ENCODE measurements around the gene SYNJ1. TPM values are rescaled to one million over a fixed set of nuclear protein-coding genes. Genes with fewer than 3 reads are reported as not detected.

Gene SYNJ1
- total and polyA plus RNA-seq, 2 of the 13 experiments (the other 11 are each of a cell fraction or from before 2014, with no cell fraction given), result 2.0 to 2.7 TPM

DNA sequence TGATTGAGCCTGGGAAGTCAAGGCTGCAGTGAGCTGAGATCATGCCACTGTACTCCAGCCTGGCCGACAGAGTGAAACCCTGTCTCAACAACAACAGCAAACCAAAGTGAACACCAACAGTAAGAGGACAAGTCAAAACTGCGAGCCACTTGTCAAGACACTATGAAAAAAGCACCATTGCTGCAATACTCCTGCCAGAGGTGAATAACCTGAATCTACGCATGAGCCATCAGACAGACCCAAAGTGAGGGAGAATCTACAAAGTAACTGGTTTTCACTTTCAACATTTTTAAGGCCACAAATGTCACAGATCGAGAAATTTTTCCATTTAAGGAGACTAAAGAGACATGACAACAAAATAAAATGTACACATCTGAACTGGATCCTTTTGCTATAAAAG is 21.9 kb downstream of the SYNJ1 start:
- in situ Hi-C loops (cut with HindIII; ENCODE audit: extremely low pct_ligation_motif_present, low pct_unique_long_range_greater_than_20kb), result no loop called here
- Histone ChIP-seq H3K9ac (ENCODE audit: insufficient read depth, low read depth, low read length) (no peak overlapping the region), H3K36me3 (replicated peaks in 1 of 2; ENCODE audit: control insufficient read depth in 1 of 2, insufficient read depth in 2 of 2, low read length in 2 of 2) (no peaks in the 10 kb centered on the region), H3K9me3 (ENCODE audit: low read length) (no peaks in the 10 kb centered on the region), H3K79me2 (ENCODE audit: insufficient read depth, low read length) (no peaks in the 10 kb centered on the region), H3K27me3 (ENCODE audit: control insufficient read depth in 1 of 2, insufficient read depth in 2 of 2, low read length in 2 of 2) (no peaks in the 10 kb centered on the region), H3K4me2 (ENCODE audit: low read depth, low read length) (no peak overlapping the region), H3K4me1 (ENCODE audit: insufficient read depth, low read length) (no peaks in the 10 kb centered on the region), H4K20me1 (ENCODE audit: insufficient read depth, low read length) (no peaks in the 10 kb centered on the region), H3K4me3 (replicated peaks in 1 of 3; ENCODE audit: insufficient read depth in 1 of 3, low read depth in 2 of 3, low read length in 3 of 3) (no peak overlapping the region), H2AFZ (ENCODE audit: low read length) (no peak overlapping the region), H3K27ac (ENCODE audit: extremely low read length, insufficient read depth, low read length) (no peak overlapping the region)
- ChIA-PET CTCF (ENCODE audit: low intra/inter-chr PET ratio, low total read pairs) (no interaction called here), POLR2A (no interaction called here)
- no peak for DNase-seq (ENCODE audit: low spot score)
- TF ChIP-seq HNRNPH1 (optimal IDR thresholded peaks at IDR 0.05; ENCODE audit: low read depth, low read length) (no peak), ZBTB21 (CRISPR knock-in tag; IDR thresholded peaks at IDR 0.05) (no peak), SCMH1 (CRISPR knock-in tag; IDR thresholded peaks at IDR 0.05; ENCODE audit: borderline replicate concordance) (no peak), RXRB (CRISPR knock-in tag; IDR thresholded peaks at IDR 0.05; ENCODE audit: borderline replicate concordance) (no peak), KMT2B (CRISPR knock-in tag; IDR thresholded peaks at IDR 0.05) (no peak), ZNF333 (CRISPR knock-in tag; IDR thresholded peaks at IDR 0.05; ENCODE audit: borderline replicate concordance) (no peak), RFX5 (IDR thresholded peaks at IDR 0.05; ENCODE audit: low read depth, low read length) (no peak), SOX13 (IDR thresholded peaks at IDR 0.05) (no peak), SOX13 (CRISPR knock-in tag; conservative IDR thresholded peaks at IDR 0.05 in 1 of 2, IDR thresholded peaks at IDR 0.05 in 1 of 2) (no peak), ZNF383 (CRISPR knock-in tag; IDR thresholded peaks at IDR 0.05; ENCODE audit: borderline replicate concordance) (no peak), ZNF674 (CRISPR knock-in tag; IDR thresholded peaks at IDR 0.05; ENCODE audit: low read depth) (no peak), HDAC1 (CRISPR knock-in tag; IDR thresholded peaks at IDR 0.05) (no peak), FOXC1 (CRISPR knock-in tag; IDR thresholded peaks at IDR 0.05; ENCODE audit: borderline replicate concordance) (no peak), MZF1 (CRISPR knock-in tag; IDR thresholded peaks at IDR 0.05; ENCODE audit: borderline replicate concordance) (no peak)
- TF ChIP-seq, protein P1, sequence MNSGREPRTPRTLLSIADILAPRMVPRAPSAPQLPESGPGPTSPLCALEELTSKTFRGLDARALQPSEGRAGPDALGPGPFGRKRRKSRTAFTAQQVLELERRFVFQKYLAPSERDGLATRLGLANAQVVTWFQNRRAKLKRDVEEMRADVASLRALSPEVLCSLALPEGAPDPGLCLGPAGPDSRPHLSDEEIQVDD (CRISPR knock-in tag; IDR thresholded peaks at IDR 0.05; ENCODE audit: borderline replicate concordance), result no peak
- TF ChIP-seq, protein P2, sequence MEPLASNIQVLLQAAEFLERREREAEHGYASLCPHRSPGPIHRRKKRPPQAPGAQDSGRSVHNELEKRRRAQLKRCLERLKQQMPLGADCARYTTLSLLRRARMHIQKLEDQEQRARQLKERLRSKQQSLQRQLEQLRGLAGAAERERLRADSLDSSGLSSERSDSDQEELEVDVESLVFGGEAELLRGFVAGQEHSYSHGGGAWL (CRISPR knock-in tag; IDR thresholded peaks at IDR 0.05), result no peak
- TF ChIP-seq, protein P3, sequence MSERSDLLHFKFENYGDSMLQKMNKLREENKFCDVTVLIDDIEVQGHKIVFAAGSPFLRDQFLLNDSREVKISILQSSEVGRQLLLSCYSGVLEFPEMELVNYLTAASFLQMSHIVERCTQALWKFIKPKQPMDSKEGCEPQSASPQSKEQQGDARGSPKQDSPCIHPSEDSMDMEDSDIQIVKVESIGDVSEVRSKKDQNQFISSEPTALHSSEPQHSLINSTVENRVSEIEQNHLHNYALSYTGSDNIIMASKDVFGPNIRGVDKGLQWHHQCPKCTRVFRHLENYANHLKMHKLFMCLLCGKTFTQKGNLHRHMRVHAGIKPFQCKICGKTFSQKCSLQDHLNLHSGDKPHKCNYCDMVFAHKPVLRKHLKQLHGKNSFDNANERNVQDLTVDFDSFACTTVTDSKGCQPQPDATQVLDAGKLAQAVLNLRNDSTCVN (CRISPR knock-in tag; IDR thresholded peaks at IDR 0.05; ENCODE audit: borderline replicate concordance), result no peak
- TF ChIP-seq, protein P4, sequence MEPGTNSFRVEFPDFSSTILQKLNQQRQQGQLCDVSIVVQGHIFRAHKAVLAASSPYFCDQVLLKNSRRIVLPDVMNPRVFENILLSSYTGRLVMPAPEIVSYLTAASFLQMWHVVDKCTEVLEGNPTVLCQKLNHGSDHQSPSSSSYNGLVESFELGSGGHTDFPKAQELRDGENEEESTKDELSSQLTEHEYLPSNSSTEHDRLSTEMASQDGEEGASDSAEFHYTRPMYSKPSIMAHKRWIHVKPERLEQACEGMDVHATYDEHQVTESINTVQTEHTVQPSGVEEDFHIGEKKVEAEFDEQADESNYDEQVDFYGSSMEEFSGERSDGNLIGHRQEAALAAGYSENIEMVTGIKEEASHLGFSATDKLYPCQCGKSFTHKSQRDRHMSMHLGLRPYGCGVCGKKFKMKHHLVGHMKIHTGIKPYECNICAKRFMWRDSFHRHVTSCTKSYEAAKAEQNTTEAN (CRISPR knock-in tag; conservative IDR thresholded peaks at IDR 0.05), result no peak
- TF ChIP-seq, protein P5, sequence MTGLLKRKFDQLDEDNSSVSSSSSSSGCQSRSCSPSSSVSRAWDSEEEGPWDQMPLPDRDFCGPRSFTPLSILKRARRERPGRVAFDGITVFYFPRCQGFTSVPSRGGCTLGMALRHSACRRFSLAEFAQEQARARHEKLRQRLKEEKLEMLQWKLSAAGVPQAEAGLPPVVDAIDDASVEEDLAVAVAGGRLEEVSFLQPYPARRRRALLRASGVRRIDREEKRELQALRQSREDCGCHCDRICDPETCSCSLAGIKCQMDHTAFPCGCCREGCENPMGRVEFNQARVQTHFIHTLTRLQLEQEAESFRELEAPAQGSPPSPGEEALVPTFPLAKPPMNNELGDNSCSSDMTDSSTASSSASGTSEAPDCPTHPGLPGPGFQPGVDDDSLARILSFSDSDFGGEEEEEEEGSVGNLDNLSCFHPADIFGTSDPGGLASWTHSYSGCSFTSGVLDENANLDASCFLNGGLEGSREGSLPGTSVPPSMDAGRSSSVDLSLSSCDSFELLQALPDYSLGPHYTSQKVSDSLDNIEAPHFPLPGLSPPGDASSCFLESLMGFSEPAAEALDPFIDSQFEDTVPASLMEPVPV (CRISPR knock-in tag; IDR thresholded peaks at IDR 0.05), result no peak
- 88% methylated on average over 4 of the region's 4 CpGs for WGBS (ENCODE audit: low lambda C conversion rate)
- BruUV-seq (replicated peaks), result no TSS peak
- intact Hi-C loops (cut with micrococcal nuclease; ENCODE audit: unreplicated experiment), result no loop called here
- no peak for ATAC-seq
- no peak for FAIRE-seq
